Type B pancreatic cell (in vitro differentiated cells): ENCODE measurements around the gene MMEL1. TPM values are rescaled to one million over a fixed set of nuclear protein-coding genes. Genes with fewer than 3 reads are reported as not detected.
"Not testable (repeated sequence)": the region's sequence is repeated elsewhere in the genome, so short reads cannot be mapped to it uniquely, and the experiment has no call there.

ENCODE experiments used
- DNase-seq: peaks from one replicate; pipeline ENCODE4 v3.0.0; 2021; ENCODE audit warnings: mixed read lengths; ENCODE audit not compliant: unreplicated experiment; ENCODE audit errors: extremely low spot score
- H3K27ac Mint-ChIP-seq: 2 replicates; pipeline ENCODE4 v1.8.0; 2021; ENCODE audit warnings: mild to moderate bottlenecking, mixed read lengths
- H3K27me3 Mint-ChIP-seq: 2 replicates; pipeline ENCODE4 v1.8.0; 2021; ENCODE audit warnings: mixed read lengths
- H3K36me3 Mint-ChIP-seq: 2 replicates; pipeline ENCODE4 v1.8.0; 2021; ENCODE audit warnings: mixed read lengths
- H3K4me1 Mint-ChIP-seq: one replicate; pipeline ENCODE4 v1.8.0; 2021; ENCODE audit warnings: mixed read lengths; ENCODE audit not compliant: unreplicated experiment
- H3K4me3 Mint-ChIP-seq: 2 replicates; pipeline ENCODE4 v1.8.0; 2021; ENCODE audit warnings: mild to moderate bottlenecking, mixed read lengths
- H3K9me3 Mint-ChIP-seq: 2 replicates; pipeline ENCODE4 v1.8.0; 2021; ENCODE audit warnings: mixed read lengths
- total RNA-seq: library from RNA; stranded (reverse); gene quantifications from 2 replicates; pipeline ENCODE4 v1.2.1, GENCODE V29; 2021; ENCODE audit warnings: low replicate concordance
- TF ChIP-seq, protein P1 (sequence below): fragments of 200-600 bp; sonication (generic); conservative IDR thresholded peaks from 2 replicates; pipeline ENCODE4 v1.5.0; 2021; ENCODE audit warnings: antibody characterized with exemption, mild to moderate bottlenecking

The MMEL1 gene
- total RNA-seq, 1 donor from 2014 or later, result 1.1 TPM

DNA sequence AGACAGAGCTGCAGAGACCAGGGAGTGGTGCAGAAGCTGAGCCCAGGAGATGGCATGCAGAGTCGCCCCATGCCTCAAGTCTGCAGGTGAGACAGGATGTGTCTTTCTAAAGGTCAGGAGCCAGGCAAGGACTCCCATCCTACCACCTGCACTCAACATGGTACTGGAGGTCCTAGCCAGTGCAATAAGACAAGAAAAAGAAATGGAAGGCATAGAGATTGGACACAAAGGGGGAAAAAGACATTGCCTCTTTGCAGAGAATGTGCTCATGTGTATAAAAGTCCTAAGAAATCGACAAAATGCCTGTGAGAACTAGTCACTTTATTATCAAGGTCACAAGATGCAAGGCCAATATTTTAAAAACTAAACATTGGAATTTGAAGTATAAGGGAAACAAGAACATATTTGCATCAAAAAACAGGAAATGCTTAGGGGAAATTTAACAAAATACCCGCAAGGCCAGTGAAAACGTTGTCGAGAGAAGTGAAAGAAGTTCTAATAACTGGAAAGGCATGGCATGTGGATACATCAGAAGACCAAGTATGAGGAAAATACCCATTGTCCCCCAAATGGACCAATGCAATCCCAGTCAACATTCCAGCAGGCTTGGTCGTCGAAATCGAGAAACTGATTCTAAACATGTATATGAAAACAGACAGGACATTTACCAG is 59.4 kb downstream of the MMEL1 start:
- TF ChIP-seq, protein P1, sequence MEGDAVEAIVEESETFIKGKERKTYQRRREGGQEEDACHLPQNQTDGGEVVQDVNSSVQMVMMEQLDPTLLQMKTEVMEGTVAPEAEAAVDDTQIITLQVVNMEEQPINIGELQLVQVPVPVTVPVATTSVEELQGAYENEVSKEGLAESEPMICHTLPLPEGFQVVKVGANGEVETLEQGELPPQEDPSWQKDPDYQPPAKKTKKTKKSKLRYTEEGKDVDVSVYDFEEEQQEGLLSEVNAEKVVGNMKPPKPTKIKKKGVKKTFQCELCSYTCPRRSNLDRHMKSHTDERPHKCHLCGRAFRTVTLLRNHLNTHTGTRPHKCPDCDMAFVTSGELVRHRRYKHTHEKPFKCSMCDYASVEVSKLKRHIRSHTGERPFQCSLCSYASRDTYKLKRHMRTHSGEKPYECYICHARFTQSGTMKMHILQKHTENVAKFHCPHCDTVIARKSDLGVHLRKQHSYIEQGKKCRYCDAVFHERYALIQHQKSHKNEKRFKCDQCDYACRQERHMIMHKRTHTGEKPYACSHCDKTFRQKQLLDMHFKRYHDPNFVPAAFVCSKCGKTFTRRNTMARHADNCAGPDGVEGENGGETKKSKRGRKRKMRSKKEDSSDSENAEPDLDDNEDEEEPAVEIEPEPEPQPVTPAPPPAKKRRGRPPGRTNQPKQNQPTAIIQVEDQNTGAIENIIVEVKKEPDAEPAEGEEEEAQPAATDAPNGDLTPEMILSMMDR, result no peak

DNA sequence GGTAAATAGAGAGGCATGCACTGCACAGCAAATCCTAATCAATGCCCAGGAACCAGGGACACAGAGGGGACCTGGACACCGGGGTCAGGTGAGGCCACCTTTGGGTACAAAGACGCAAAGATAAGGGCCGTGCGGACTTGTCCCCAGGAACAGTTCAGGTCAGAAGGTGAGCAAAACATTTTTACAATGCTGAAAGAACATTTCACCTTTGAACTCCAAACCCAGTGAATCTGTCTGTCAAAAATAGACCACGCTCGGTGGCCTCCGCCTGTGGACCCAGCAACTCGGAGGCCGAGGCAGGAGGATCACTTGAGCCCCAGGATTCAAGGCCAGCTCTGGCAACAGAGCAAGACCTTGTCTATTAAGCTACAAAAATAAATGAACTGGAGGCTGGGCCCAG is 61.5 kb downstream of the MMEL1 start:
- no peak overlapping the region for H3K27ac Mint-ChIP-seq
- no peak overlapping the region for H3K4me3 Mint-ChIP-seq
- TF ChIP-seq, protein P1, result no peak
- no peaks in the 10 kb centered on the region for H3K4me1 Mint-ChIP-seq
- no peaks in the 10 kb centered on the region for H3K36me3 Mint-ChIP-seq
- DNase-seq, result no peak
- H3K27me3 Mint-ChIP-seq, result peaks cover 8% of the 10 kb centered on the region
- peaks cover 12% of the 10 kb centered on the region for H3K9me3 Mint-ChIP-seq

More for the DNA sequence above, 59.4 kb downstream of the MMEL1 start:
- DNase-seq, result no peak
- no peak overlapping the region for H3K4me3 Mint-ChIP-seq
- no peak overlapping the region for H3K27ac Mint-ChIP-seq
- peaks cover 12% of the 10 kb centered on the region for H3K9me3 Mint-ChIP-seq
- peaks cover 8% of the 10 kb centered on the region for H3K27me3 Mint-ChIP-seq
- no peaks in the 10 kb centered on the region for H3K36me3 Mint-ChIP-seq
- no peaks in the 10 kb centered on the region for H3K4me1 Mint-ChIP-seq

DNA sequence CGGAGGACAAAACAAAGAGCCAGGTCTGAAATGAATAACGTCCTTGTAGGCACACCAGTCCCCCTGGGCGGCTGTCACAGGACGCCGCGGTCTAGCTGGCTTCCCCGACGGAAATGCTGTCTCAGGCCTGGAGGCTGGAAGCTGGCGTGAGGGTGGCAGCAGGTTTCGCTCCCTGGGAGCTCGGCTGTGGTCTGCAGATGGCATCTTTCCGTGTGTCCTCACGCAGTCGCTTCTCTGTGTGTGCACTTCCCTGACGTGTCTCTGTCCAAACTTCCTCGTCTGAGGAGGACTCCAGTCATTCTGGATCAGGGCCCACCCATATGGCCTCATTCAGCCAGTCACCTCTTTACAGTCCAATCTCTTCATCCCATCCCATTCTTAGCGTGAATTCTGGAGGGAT is 62.5 kb downstream of the MMEL1 start:
- no peak overlapping the region for H3K27ac Mint-ChIP-seq
- H3K9me3 Mint-ChIP-seq, result peaks cover 12% of the 10 kb centered on the region
- no peak overlapping the region for H3K4me3 Mint-ChIP-seq
- no peak for DNase-seq
- no peaks in the 10 kb centered on the region for H3K36me3 Mint-ChIP-seq
- TF ChIP-seq, protein P1, result no peak
- peaks cover 3% of the 10 kb centered on the region for H3K4me1 Mint-ChIP-seq
- H3K27me3 Mint-ChIP-seq, result peaks cover 8% of the 10 kb centered on the region

DNA sequence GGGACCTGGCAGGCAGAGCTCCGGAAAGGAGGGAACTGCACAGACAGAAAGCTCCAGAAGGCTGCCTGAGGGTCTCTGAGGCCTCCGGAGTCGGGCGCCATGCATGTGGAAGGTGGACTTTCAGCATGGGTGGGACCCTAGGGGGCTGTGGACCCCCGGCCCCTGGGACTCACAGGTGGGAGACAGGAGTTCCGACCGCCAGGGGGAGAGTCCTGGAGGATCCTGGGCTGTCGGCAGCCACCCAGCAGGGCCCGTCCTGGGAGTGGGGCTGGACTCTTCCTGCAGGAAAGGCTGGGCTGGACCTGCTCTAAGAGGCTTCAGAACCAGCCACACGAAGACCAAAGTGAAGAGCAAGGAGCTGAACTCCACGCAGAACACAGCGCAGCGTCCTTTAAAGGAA is 63.1 kb downstream of the MMEL1 start:
- not testable (repeated sequence) for H3K36me3 Mint-ChIP-seq, H3K4me3 Mint-ChIP-seq, DNase-seq, H3K27me3 Mint-ChIP-seq, H3K4me1 Mint-ChIP-seq, H3K27ac Mint-ChIP-seq
- peaks cover 12% of the 10 kb centered on the region for H3K9me3 Mint-ChIP-seq

DNA sequence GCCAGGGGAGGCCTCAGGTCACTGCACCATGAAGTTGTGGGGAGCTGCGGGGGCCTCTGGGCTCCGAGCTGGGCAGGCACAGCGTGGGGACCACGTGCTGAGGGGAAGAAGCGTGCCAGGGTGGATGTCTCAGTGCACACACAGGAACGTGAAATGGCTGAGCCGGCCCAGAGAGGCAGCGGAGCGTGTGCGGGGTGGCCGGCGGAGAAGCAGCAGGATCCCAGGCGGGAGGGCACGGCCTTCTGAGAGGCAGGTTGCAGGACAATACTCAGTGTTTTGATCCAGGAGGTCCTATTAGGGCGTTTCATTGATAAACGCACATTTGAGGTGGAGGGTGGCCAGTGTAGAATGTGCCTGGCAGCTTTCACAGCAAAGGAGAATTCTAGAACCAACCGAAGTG is 63.8 kb downstream of the MMEL1 start:
- no peak overlapping the region for H3K27ac Mint-ChIP-seq
- H3K4me3 Mint-ChIP-seq, result no peak overlapping the region
- peaks cover 8% of the 10 kb centered on the region for H3K27me3 Mint-ChIP-seq
- TF ChIP-seq, protein P1, result no peak
- peaks cover 3% of the 10 kb centered on the region for H3K4me1 Mint-ChIP-seq
- DNase-seq, result no peak
- H3K9me3 Mint-ChIP-seq, result peaks cover 11% of the 10 kb centered on the region
- H3K36me3 Mint-ChIP-seq, result no peaks in the 10 kb centered on the region

DNA sequence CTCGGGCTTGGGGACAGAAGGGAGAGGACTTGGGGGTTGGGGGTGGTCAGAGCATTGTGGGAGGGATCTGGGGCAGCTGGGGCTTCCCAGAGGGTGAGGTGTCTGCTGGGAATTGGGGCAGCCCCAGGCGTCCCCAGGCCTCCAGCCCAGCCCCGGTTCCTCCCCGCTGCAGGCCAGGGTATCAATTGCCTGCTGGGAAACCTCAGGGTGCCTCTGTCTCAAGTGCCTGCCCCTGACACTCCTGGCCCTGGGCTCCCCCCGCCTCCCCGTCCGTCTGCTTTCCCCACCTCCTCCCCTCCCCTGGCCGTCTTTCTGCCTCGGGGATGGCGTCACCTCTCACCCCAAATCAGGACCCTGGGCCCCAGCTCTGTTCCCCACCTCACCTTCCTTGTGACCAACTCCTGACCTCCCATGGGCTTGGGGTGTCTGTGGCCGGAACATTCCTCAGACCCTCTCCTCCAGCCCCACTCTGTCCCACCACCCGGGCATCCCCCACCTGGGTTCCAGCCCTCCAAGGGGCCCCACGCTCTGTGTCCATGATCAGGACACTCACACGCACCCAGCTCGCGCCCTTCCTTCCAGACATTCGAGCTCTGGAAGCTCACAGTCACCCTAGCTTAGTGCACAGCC is 64.5 kb downstream of the MMEL1 start:
- not testable (repeated sequence) for H3K4me1 Mint-ChIP-seq, DNase-seq, H3K27me3 Mint-ChIP-seq, H3K36me3 Mint-ChIP-seq, H3K27ac Mint-ChIP-seq, H3K9me3 Mint-ChIP-seq, H3K4me3 Mint-ChIP-seq
